Measurements from ENCODE around the gene LRIT1. TPM values are rescaled to one million over a fixed set of nuclear protein-coding genes. Genes with fewer than 3 reads are reported as not detected.

LRIT1 gene
- total RNA-seq, 1 donor from 2014 or later: not detected

GRCh38 chr10:84202349-84202748 lies 39.0 kb downstream of the LRIT1 start:
- no peak overlapping the region for H3K27ac ChIP-seq (ENCODE audit: low read depth, low read length)
- H3K9ac ChIP-seq (ENCODE audit: low read length): no peak overlapping the region
- Mint-ChIP-seq H3K9me3 (ENCODE audit: unreplicated experiment) (no peaks in the 10 kb centered on the region), H3K4me3 (ENCODE audit: unreplicated experiment) (no peak overlapping the region), H3K4me1 (ENCODE audit: low read depth, unreplicated experiment) (no peaks in the 10 kb centered on the region), H3K27ac (ENCODE audit: unreplicated experiment) (no peak overlapping the region), H3K36me3 (ENCODE audit: low read depth, unreplicated experiment) (no peaks in the 10 kb centered on the region), H3K27me3 (ENCODE audit: low read depth, unreplicated experiment) (peaks cover 47% of the 10 kb centered on the region)
- no peaks in the 10 kb centered on the region for H4K20me1 ChIP-seq (ENCODE audit: insufficient read depth, low read length)
- TF ChIP-seq CTCF (IDR thresholded peaks at IDR 0.05; ENCODE audit: insufficient read depth, low read depth, low read length): no peak
- no peak for TF ChIP-seq EZH2 (IDR thresholded peaks at IDR 0.05; ENCODE audit: insufficient read depth, low read length)
- H3K4me1 ChIP-seq (ENCODE audit: insufficient read depth, low read length): no peaks in the 10 kb centered on the region
- H3K36me3 ChIP-seq (ENCODE audit: insufficient read depth, low read length): no peaks in the 10 kb centered on the region
- H3K4me2 ChIP-seq (ENCODE audit: low read length): no peak overlapping the region
- H3K9me3 ChIP-seq (ENCODE audit: insufficient read depth, low read depth, low read length): no peaks in the 10 kb centered on the region
- H3K4me3 ChIP-seq (ENCODE audit: insufficient read depth, low read depth, low read length): no peak overlapping the region
- no peaks in the 10 kb centered on the region for H3K79me2 ChIP-seq (ENCODE audit: insufficient read depth, low read length)
- no peak overlapping the region for H2AFZ ChIP-seq (ENCODE audit: low read depth, low read length)
- peaks cover 4% of the 10 kb centered on the region for H3K27me3 ChIP-seq (ENCODE audit: insufficient read depth, low read length)
- FAIRE-seq: no peak
- no peak for DNase-seq (ENCODE audit: low read depth)

GRCh38 chr10:84201682-84202081 lies 39.7 kb downstream of the LRIT1 start:
- H3K27me3 ChIP-seq (ENCODE audit: insufficient read depth, low read length): peaks cover 3% of the 10 kb centered on the region

More at GRCh38 chr10:84201682-84202081, 39.7 kb downstream of the LRIT1 start:
- peaks cover 47% of the 10 kb centered on the region for H3K27me3 Mint-ChIP-seq (ENCODE audit: low read depth, unreplicated experiment)
- TF ChIP-seq EZH2 (IDR thresholded peaks at IDR 0.05; ENCODE audit: insufficient read depth, low read length) (no peak), CTCF (IDR thresholded peaks at IDR 0.05; ENCODE audit: insufficient read depth, low read depth, low read length) (no peak)
- Histone ChIP-seq H2AFZ (ENCODE audit: low read depth, low read length) (no peak overlapping the region), H3K4me2 (ENCODE audit: low read length) (no peak overlapping the region), H3K36me3 (ENCODE audit: insufficient read depth, low read length) (no peaks in the 10 kb centered on the region), H3K79me2 (ENCODE audit: insufficient read depth, low read length) (no peaks in the 10 kb centered on the region), H3K4me1 (ENCODE audit: insufficient read depth, low read length) (no peaks in the 10 kb centered on the region), H3K27ac (ENCODE audit: low read depth, low read length) (no peak overlapping the region), H3K9ac (ENCODE audit: low read length) (no peak overlapping the region), H3K4me3 (ENCODE audit: insufficient read depth, low read depth, low read length) (no peak overlapping the region), H3K9me3 (ENCODE audit: insufficient read depth, low read depth, low read length) (no peaks in the 10 kb centered on the region), H4K20me1 (ENCODE audit: insufficient read depth, low read length) (no peaks in the 10 kb centered on the region)
- no peak overlapping the region for H3K4me3 Mint-ChIP-seq (ENCODE audit: unreplicated experiment)
- no peaks in the 10 kb centered on the region for H3K4me1 Mint-ChIP-seq (ENCODE audit: low read depth, unreplicated experiment)
- no peaks in the 10 kb centered on the region for H3K36me3 Mint-ChIP-seq (ENCODE audit: low read depth, unreplicated experiment)
- FAIRE-seq (no peak), DNase-seq (ENCODE audit: low read depth) (no peak)
- no peak overlapping the region for H3K27ac Mint-ChIP-seq (ENCODE audit: unreplicated experiment)
- no peaks in the 10 kb centered on the region for H3K9me3 Mint-ChIP-seq (ENCODE audit: unreplicated experiment)
